Lung (tissue), 12 donors: ENCODE measurements around the gene TRABD. TPM values are rescaled to one million over a fixed set of nuclear protein-coding genes. Genes with fewer than 3 reads are reported as not detected.

ENCODE experiments used
- ATAC-seq: fragments of 200-7000 bp; cut with Tn5 transposase; one replicate; pipeline ENCODE4 v1.9.1; 2020; ENCODE audit warnings: moderate number of reproducible peaks; ENCODE audit not compliant: insufficient read depth, low FRiP score
- DNase-seq, 3 donors: peaks; one replicate each; pipeline ENCODE4 v3.0.0-alpha.2; 2013 to 2017
- H3K27ac ChIP-seq, 2 donors: one replicate each; pipeline ENCODE4 v1.5.1; 2013; ENCODE audit warnings: mild to moderate bottlenecking in 2 of 2, moderate library complexity in 2 of 2, control low read depth in 1 of 2, inconsistent platforms in 1 of 2, low read depth in 1 of 2, low read length in 1 of 2
- H3K27me3 ChIP-seq, 3 donors: one replicate each; pipeline ENCODE4 v1.5.1; 2013; ENCODE audit warnings: low read length in 2 of 3; ENCODE audit not compliant: control insufficient read depth in 3 of 3, insufficient read depth in 3 of 3
- H3K36me3 ChIP-seq, 4 donors: one replicate each; pipeline ENCODE4 v1.5.1; 2013; ENCODE audit warnings: low read length in 4 of 4, mild to moderate bottlenecking in 1 of 4, moderate library complexity in 1 of 4; ENCODE audit not compliant: control insufficient read depth in 4 of 4, insufficient read depth in 4 of 4
- H3K4me1 ChIP-seq, 5 donors: one replicate each; pipeline ENCODE4 v1.5.1; 2013; ENCODE audit warnings: low read length in 5 of 5, mild to moderate bottlenecking in 2 of 5, moderate library complexity in 1 of 5; ENCODE audit not compliant: control insufficient read depth in 5 of 5, insufficient read depth in 5 of 5
- H3K4me3 ChIP-seq: one replicate; pipeline ENCODE4 v1.5.1; 2013; ENCODE audit warnings: mild to moderate bottlenecking, control low read depth, moderate library complexity
- H3K9ac ChIP-seq, 2 donors: one replicate each; pipeline ENCODE4 v1.5.1; 2013; ENCODE audit warnings: low read length in 2 of 2, control low read depth in 1 of 2; ENCODE audit not compliant: insufficient read depth in 1 of 2
- H3K9me3 ChIP-seq, 4 donors: one replicate each; pipeline ENCODE4 v1.5.1; 2013; ENCODE audit warnings: low read length in 3 of 4, mild to moderate bottlenecking in 1 of 4, moderate library complexity in 1 of 4; ENCODE audit not compliant: control insufficient read depth in 4 of 4, insufficient read depth in 3 of 4
- whole genome bisulfite sequencing, 2 donors: extraction: QIAGEN DNeasy Blood & Tissue Kit; methylation state at CpG; one replicate each; pipeline ENCODE4 v1.1.7; 2013; 5-methylcytosine and 5-hydroxymethylcytosine counted together
- polyA plus RNA-seq, 2 donors: library from polyadenylated mRNA; stranded (reverse); fragments of 200-250 nt; gene quantifications; one replicate each; pipeline ENCODE4 v1.2.1, GENCODE V29; 2013
- total RNA-seq, 2 donors: library from RNA; depleted of rRNA in 1 of 2; stranded (reverse); fragments of >200 nt in 1 of 2; gene quantifications; one replicate each; pipeline ENCODE4 v1.2.1, GENCODE V29; 2014 to 2021
- TF ChIP-seq, protein P1 (sequence below): IDR thresholded peaks from 2 replicates; pipeline ENCODE4 v1.5.1; 2012; ENCODE audit warnings: mild to moderate bottlenecking; ENCODE audit errors: control extremely low read depth, extremely low read depth
- donor health status: control.
- donor health status: control.
- donor health status: Bipolar disorder and iron deficiency.
- donor health status: healthy.
- donor health status: DM: yes; HTN: yes; CAD: no.

Gene TRABD
- total and polyA plus RNA-seq, 4 donors, result 16.2 to 72.7 (median 62.2) TPM

- H3K27ac ChIP-seq, result no peak overlapping the region
- ATAC-seq, result no peak
- no peaks in the 10 kb centered on the region for H3K27me3 ChIP-seq
- H3K9me3 ChIP-seq, result no peaks in the 10 kb centered on the region
- no peak overlapping the region for H3K9ac ChIP-seq
- no peak overlapping the region for H3K4me3 ChIP-seq
- peaks cover 0 to 38% (median 5%) of the 10 kb centered on the region in 5 donors for H3K4me1 ChIP-seq
- 61 to 84% methylated on average over 6 of the region's 6 CpGs for WGBS, 2 donors
- no peaks in the 10 kb centered on the region for H3K36me3 ChIP-seq
- no peak for DNase-seq
- TF ChIP-seq, protein P1, sequence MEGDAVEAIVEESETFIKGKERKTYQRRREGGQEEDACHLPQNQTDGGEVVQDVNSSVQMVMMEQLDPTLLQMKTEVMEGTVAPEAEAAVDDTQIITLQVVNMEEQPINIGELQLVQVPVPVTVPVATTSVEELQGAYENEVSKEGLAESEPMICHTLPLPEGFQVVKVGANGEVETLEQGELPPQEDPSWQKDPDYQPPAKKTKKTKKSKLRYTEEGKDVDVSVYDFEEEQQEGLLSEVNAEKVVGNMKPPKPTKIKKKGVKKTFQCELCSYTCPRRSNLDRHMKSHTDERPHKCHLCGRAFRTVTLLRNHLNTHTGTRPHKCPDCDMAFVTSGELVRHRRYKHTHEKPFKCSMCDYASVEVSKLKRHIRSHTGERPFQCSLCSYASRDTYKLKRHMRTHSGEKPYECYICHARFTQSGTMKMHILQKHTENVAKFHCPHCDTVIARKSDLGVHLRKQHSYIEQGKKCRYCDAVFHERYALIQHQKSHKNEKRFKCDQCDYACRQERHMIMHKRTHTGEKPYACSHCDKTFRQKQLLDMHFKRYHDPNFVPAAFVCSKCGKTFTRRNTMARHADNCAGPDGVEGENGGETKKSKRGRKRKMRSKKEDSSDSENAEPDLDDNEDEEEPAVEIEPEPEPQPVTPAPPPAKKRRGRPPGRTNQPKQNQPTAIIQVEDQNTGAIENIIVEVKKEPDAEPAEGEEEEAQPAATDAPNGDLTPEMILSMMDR, result no peak
Observed at GRCh38 chr22:50141462-50141861, 44.3 kb upstream of the TRABD start.

DNA sequence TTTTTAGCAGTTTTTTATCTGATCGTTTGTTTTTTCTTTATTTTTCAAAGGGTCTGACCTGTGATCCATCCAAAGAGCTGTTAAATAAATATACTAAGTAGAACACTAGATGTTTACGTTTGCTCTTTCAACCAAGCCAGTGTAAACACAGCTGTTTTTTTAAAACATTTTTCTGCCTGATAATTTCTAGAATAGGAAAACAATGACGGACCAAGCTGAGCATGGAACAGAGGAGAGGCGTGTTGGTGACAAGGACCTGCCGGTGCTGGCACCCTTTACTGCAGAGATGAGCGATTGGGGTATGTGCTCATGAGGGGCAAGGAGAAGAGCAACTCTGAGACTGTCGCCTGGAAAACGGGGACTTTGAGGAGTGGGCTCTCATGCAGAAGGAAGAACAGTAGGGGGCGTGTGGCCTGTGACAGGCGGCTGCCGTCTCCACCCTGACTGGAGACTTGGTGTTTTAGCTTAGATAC, 43.8 kb upstream of the TRABD start:
- 28 to 59% methylated on average over 11 of the region's 11 CpGs for WGBS, 2 donors
- H3K27me3 ChIP-seq, result no peaks in the 10 kb centered on the region
- no peak overlapping the region for H3K9ac ChIP-seq
- no peak overlapping the region for H3K4me3 ChIP-seq
- no peaks in the 10 kb centered on the region for H3K9me3 ChIP-seq
- ATAC-seq (no peak), DNase-seq (peak; percentile 89 to 93 (median 92))
- TF ChIP-seq, protein P1, result no peak
- no peaks in the 10 kb centered on the region for H3K36me3 ChIP-seq
- H3K27ac ChIP-seq, result no peak overlapping the region
- H3K4me1 ChIP-seq, result peaks cover 0 to 38% (median 4%) of the 10 kb centered on the region in 5 donors

DNA sequence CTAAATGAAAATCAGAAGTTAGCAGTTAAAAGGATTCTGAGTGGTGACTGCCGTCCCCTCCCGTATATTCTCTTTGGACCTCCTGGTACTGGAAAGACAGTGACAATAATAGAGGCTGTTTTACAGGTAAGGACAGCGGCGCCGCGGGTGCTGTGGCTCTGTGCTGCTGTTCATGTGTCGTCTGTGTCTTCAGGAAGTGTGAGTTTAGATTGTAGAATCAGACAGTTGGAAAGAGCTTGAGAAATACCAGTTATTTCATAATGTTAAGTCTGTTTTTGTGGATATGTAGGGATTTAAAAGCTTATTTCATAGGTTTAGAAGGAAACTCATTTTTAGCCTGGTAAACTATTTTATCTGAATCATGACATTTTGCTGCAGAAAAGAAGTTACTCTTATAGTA, 42.6 kb upstream of the TRABD start:
- TF ChIP-seq, protein P1, result no peak
- no peaks in the 10 kb centered on the region for H3K9me3 ChIP-seq
- ATAC-seq, result no peak
- 47 to 59% methylated on average over 7 of the region's 7 CpGs for WGBS, 2 donors
- H3K4me3 ChIP-seq, result no peak overlapping the region
- H3K4me1 ChIP-seq, result peaks cover 0 to 38% (median 4%) of the 10 kb centered on the region in 5 donors
- peak in 1 of 3 donors; percentile 40 for DNase-seq
- no peaks in the 10 kb centered on the region for H3K36me3 ChIP-seq
- H3K9ac ChIP-seq, result no peak overlapping the region
- no peaks in the 10 kb centered on the region for H3K27me3 ChIP-seq
- no peak overlapping the region for H3K27ac ChIP-seq
